ENCODE data around the gene CFAP74. TPM values are rescaled to one million over a fixed set of nuclear protein-coding genes. Genes with fewer than 3 reads are reported as not detected.

The CFAP74 gene
- total and polyA plus RNA-seq, 9 of the 15 experiments (the other 6 are each of a cell fraction or from before 2014, with no cell fraction given) = 0.03 to 0.15 (median 0.05) TPM; not detected in 6

GRCh38 chr1:1890506-1891348 lies 112.9 kb downstream of the CFAP74 start, which contains the start of gene GNB1 (continued):
- TF ChIP-seq RFX1 (IDR thresholded peaks at IDR 0.05) (no peak), ZNF224 (CRISPR knock-in tag; IDR thresholded peaks at IDR 0.05) (no peak), KDM5B (IDR thresholded peaks at IDR 0.05; ENCODE audit: insufficient replicate concordance, low read depth, low read length) (no peak), CBX3 (IDR thresholded peaks at IDR 0.05; ENCODE audit: borderline replicate concordance in 1 of 2, low read length in 2 of 2) (no peak), TBL1XR1 (IDR thresholded peaks at IDR 0.05; ENCODE audit: low read length in 2 of 2) (peak in 1 of 2 experiments; percentile 50; a peak in 1 of 4 replicates), KLF1 (tag; IDR thresholded peaks at IDR 0.05) (peak; percentile 60; the same call in 1 of the 2 replicates), PREB (CRISPR knock-in tag; IDR thresholded peaks at IDR 0.05) (no peak), WHSC1 (IDR thresholded peaks at IDR 0.05; ENCODE audit: low read length) (no peak), ZNF436 (CRISPR knock-in tag; IDR thresholded peaks at IDR 0.05) (no peak), ZBTB9 (CRISPR knock-in tag; IDR thresholded peaks at IDR 0.05) (peak; percentile 92), RNF219 (CRISPR knock-in tag; IDR thresholded peaks at IDR 0.05) (no peak), CREB5 (CRISPR knock-in tag; IDR thresholded peaks at IDR 0.05) (no peak), MTA3 (IDR thresholded peaks at IDR 0.05; ENCODE audit: borderline replicate concordance) (peak; percentile 69), MCM2 (IDR thresholded peaks at IDR 0.05; ENCODE audit: low read depth) (no peak), NR2C2 (CRISPR knock-in tag; IDR thresholded peaks at IDR 0.05) (no peak), NR2C2 (tag; IDR thresholded peaks at IDR 0.05) (peak; percentile 35; the same call in 1 of the 2 replicates), POLR2H (tag; IDR thresholded peaks at IDR 0.05; ENCODE audit: low read depth) (no peak), EWSR1 (IDR thresholded peaks at IDR 0.05; ENCODE audit: borderline replicate concordance, low read depth, partially characterized antibody) (no peak), MAX (CRISPR knock-in tag; IDR thresholded peaks at IDR 0.05) (peak; percentile 53; the same call in 1 of the 2 replicates), EP300 (IDR thresholded peaks at IDR 0.05; ENCODE audit: low read length) (peak; percentile 40; the same call in 1 of the 2 replicates), NR4A1 (CRISPR knock-in tag; IDR thresholded peaks at IDR 0.05) (0 out of 2 replicates have a peak, but pooled peaks have one; percentile 28), NR4A1 (tag; IDR thresholded peaks at IDR 0.05) (peak; percentile 88)
